GM12865 (cell line): ENCODE data around the gene PLA2G7.

Experiments used
- DNase-seq: peaks from one replicate; pipeline ENCODE4 v3.0.0; 2010; ENCODE audit warnings: low read depth
- H3K4me3 ChIP-seq: 2 replicates; pipeline ENCODE4 v1.5.1; 2011; ENCODE audit warnings: mild to moderate bottlenecking, low read depth, low read length, control low read depth
- CTCF ChIP-seq: IDR thresholded peaks from 2 replicates; pipeline ENCODE4 v1.5.1; 2011; ENCODE audit warnings: low read length, control low read depth, low read depth, inconsistent platforms; ENCODE audit not compliant: insufficient read depth; ENCODE audit errors: missing control alignments

Gene PLA2G7

DNA sequence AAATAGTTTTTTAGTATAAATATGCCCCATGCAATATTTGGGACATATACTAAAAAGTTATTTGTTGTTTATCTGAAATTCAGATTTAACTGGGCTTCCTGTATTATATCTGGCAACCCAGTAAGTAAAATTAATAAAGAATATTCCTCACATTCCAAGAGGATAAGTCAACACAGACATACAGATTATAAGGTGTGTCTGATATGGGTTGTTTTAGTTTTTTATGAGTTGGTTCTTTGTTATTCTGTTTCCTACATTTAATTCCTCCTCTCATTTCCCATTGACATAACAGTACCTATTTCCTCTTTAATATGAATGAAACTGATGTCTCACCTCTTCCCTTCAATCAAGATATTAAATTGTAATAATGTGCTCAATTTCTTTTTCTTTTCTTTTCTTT, 1.7 kb upstream of the PLA2G7 start:
- DNase-seq: no peak
- H3K4me3 ChIP-seq: no peak overlapping the region

GRCh38 chr6:46735720-46736031, 501 bp upstream of the PLA2G7 start:
- no peak for TF ChIP-seq CTCF
- DNase-seq: no peak
- H3K4me3 ChIP-seq: no peak overlapping the region

More for the DNA sequence above, 1.7 kb upstream of the PLA2G7 start:
- TF ChIP-seq CTCF: no peak

DNA sequence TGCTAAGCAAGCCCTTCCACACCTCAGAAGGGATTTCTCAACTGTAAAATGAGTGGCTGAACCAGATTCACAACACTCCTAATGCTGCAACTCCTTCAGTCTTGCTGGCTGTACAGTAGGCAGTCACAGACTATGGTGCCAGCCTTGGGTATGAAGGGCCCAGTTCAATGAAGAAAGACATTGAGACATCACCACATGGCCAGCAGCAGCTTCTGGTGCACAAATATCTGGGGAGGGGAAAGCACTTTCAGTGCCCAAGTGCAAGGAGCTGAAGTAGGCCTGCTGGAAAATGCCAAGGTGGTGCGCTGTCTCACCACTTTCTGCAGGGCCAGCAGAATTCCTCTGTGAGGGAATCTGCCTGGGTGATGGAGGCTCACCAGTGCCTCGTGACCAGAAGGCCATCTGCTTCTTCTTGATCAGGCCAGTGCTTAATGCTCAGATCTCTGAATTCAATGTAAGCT, 1.8 kb downstream of the PLA2G7 start:
- DNase-seq: no peak
- H3K4me3 ChIP-seq: no peak overlapping the region
- TF ChIP-seq CTCF: no peak

GRCh38 chr6:46730921-46731461, 4.2 kb downstream of the PLA2G7 start:
- no peak for DNase-seq
- no peak overlapping the region for H3K4me3 ChIP-seq

DNA sequence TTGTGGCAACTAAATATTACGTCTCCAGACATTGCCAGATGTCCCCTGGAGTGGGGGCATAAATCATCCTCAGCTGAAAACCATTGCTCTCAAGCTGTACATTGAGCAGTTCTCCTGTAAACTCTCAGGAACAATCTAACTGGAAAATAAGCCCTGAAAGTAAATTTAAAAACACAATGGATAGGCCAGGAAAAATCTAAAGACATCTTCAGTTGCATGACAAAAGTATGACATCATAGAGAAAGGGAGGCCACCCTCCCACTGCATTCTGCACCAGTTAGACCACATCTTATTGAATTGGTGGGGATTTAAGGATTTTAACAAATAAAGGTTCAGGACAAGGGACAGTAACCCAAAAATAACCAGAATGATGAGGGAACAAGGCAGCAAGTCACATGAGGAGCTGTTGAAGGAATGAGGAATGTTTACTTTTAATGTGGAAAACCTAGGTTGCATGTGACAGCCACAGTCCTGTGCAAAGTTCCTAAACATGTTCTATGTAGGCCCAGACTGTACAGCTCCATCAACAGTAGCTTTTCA, 5.3 kb downstream of the PLA2G7 start:
- no peak overlapping the region for H3K4me3 ChIP-seq
- no peak for DNase-seq
- no peak for TF ChIP-seq CTCF

More at GRCh38 chr6:46730921-46731461, 4.2 kb downstream of the PLA2G7 start:
- TF ChIP-seq CTCF: no peak

- no peak for TF ChIP-seq CTCF
- no peak overlapping the region for H3K4me3 ChIP-seq
- no peak for DNase-seq
These were observed 14.8 kb downstream of the PLA2G7 start for GRCh38 chr6:46720401-46720800.

GRCh38 chr6:46719099-46719498, 16.1 kb downstream of the PLA2G7 start:
- TF ChIP-seq CTCF: no peak
- DNase-seq: no peak
- H3K4me3 ChIP-seq: no peak overlapping the region
